Subcutaneous adipose tissue (tissue), 4 donors: ENCODE measurements around the gene MAGI1. TPM values are rescaled to one million over a fixed set of nuclear protein-coding genes. Genes with fewer than 3 reads are reported as not detected.

Experiments
- CTCF ChIP-seq: fragments of 450-650 bp; IDR thresholded peaks from one replicate; pipeline ENCODE4 v1.5.1; 2016; ENCODE audit warnings: low read depth, mild to moderate bottlenecking, control low read depth, antibody characterized with exemption, moderate library complexity
- total RNA-seq, 4 donors: library from RNA; depleted of rRNA; stranded (reverse); fragments of >200 nt; gene quantifications; one replicate each; pipeline ENCODE4 v1.1.0, GENCODE V29; 2016

The MAGI1 gene
- total RNA-seq, 4 donors from 2014 or later, result 15.3 to 56.9 (median 35.4) TPM

GRCh38 chr3:65672871-65673815, 365.6 kb downstream of the MAGI1 start:
- TF ChIP-seq CTCF, result no peak

DNA sequence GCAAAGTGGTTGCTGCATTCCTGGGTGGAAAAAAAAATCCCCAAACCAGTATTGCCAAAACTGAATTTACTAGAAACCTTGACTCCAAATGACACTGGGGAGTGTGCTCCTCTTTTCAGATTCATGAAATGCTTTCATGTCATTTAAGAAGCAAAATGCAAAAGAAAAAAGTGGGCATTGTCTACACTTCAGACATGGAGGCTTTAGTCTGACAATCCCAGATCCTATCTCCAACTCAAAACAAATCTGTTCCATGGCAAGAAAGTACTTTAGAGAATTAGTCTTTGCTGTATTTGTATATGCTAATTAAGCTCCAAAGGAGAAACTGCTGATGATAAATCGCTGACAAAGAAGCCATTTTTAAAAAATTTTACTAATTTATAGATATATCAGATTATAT, 366.7 kb downstream of the MAGI1 start:
- no peak for TF ChIP-seq CTCF

DNA sequence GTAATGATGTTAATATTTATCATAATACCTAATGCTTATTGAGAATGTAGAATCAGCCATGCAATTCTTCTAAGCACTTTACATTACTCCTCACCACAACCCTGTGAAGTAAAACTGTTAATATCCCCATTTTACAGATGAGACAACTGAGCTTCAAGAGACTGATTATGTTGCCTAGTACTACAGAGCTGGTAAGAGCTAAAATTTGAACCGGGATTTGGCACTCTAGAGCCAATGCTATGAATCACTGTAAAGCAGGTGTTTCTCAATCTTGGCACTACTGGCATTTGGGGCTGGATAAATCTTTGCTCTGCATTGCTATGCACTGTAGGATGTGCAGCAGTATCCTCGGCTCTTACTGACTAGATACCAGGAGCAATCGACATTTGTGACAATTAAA, 367.7 kb downstream of the MAGI1 start:
- TF ChIP-seq CTCF, result no peak

DNA sequence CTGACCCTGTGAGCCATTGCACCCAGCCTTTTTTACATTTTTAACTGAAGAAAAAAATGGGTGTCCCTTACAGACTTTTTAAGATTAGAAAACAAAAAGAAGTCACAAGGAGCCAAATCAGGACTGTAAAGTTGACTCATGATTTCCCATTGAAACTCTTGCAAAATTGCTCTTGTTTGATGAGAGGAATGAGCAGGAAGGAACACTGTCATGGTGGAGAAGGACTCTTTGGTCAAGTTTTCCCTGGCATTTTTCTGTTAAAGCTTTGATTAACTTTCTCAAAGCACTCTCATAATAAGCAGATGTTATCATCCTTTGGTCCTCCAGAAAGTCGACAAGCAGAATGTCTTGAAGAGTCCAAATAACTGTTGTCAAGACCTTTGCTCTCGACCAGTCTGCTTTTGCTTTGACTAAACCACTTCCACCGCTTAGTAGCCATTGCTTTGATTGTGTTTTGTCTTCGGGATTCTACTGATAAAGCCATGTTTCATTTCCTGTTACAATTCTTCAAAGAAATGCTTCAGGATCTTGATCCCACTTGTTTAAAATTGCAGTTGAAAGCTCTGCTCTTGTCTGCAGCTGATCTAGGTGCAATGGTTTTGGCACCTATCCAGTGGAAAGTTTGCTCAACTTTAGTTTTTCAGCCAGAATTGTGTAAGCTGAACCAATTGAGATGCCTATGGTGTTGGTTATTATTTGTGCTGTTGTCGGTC, 369.4 kb downstream of the MAGI1 start:
- TF ChIP-seq CTCF, result no peak

GRCh38 chr3:65667963-65668362, 370.8 kb downstream of the MAGI1 start:
- TF ChIP-seq CTCF, result no peak

DNA sequence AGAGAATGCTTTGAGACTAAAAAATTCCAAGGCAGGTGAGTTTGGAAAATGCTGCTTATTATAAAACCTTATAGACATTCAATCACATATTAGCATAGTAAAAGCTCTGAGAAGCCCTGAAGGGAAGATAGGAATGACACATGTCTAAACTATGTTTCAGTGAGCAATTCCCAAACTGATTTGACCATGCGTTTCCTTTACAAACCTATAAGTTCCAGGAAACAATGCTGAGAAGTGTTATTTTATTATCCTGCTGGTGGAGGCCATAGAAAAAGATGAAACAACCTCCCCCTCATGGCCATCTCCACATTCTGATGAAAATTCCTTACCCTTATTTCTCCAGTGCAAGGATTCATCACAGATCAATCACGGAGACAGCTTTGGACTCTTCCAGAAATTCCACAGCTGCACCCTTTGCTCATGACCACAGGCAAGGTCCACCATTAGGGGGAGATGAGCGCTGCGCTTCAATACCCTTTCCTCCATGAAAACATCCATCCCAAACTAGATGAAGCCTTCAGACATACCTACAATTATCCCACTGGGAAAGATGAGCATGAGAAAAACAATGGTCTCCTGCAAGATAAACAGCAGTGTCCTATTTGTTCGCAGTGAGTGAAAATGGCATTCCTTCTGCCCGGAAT, 372.1 kb downstream of the MAGI1 start:
- no peak for TF ChIP-seq CTCF

DNA sequence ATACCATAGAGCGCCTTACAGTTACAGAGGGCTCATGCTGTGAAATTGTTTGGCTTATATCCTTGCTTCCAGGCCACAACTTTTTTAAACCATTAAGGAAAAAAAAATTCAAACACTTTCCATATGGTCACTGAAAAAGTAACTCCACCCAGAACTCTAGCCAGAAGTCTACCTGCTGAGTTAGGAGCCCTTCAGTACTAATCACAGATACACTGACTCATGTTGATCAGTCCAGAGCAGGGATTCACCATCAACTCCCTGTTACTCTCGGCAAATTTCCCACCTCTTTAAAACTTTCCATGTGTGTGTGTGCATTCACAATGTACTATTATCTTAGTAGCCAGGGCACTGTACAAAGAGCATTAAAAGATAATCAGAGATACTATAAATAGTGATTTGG, 372.8 kb downstream of the MAGI1 start:
- TF ChIP-seq CTCF, result no peak
